HCT116 (cell line): ENCODE measurements around the gene SKA2. TPM values are rescaled to one million over a fixed set of nuclear protein-coding genes. Genes with fewer than 3 reads are reported as not detected.

Experiments
- ATAC-seq: fragments of 200-7000 bp; cut with Tn5 transposase; 2 replicates; pipeline ENCODE4 v1.9.1; 2020; ENCODE audit warnings: mild to moderate bottlenecking, moderate library complexity
- BruUV-seq: library from RNA; stranded (reverse); fragments of 400-500 nt; replicated peaks from 2 replicates; lab custom pipeline; 2021; lab: Mats Ljungman, UMichigan
- CTCF ChIA-PET: fragments of 300-600 bp; sonication (Branson Sonifier 250); formaldehyde crosslinking; loops from one replicate; lab custom pipeline; 2021; ENCODE audit warnings: antibody characterized with exemption; lab: Charles Lee
- POLR2A ChIA-PET: fragments of 300-600, 350-600 bp; sonication (Branson Sonifier 250); formaldehyde crosslinking; loops from one replicate; lab custom pipeline; 2021; ENCODE audit warnings: antibody characterized with exemption; lab: Charles Lee
- RAD21 ChIA-PET, 2 experiments: fragments of 300-600 bp; sonication (Branson Sonifier 250); formaldehyde crosslinking; loops; one replicate each; lab custom pipeline; 2023; ENCODE audit warnings: low total read pairs in 2 of 2; ENCODE audit not compliant: uncharacterized antibody in 2 of 2, unreplicated experiment in 2 of 2, low non-redundant PET in 1 of 2; lab: Charles Lee
- DNase-seq: peaks from one replicate; pipeline ENCODE4 v3.0.0-alpha.2; 2010; ENCODE audit warnings: low read depth, low spot score
- H2AFZ ChIP-seq: fragments of 200-600 bp; shearing (Covaris generic), sonication (generic); 2 replicates; pipeline ENCODE4 v1.6.1; 2017; ENCODE audit warnings: low read depth, mixed run types, mixed read lengths, antibody characterized with exemption, low read length; ENCODE audit not compliant: poor library complexity, severe bottlenecking
- H3K27ac ChIP-seq: 2 replicates; pipeline ENCODE4 v1.5.1; 2012; ENCODE audit warnings: low read depth, low read length
- H3K27me3 ChIP-seq: fragments of 200-600 bp; sonication (generic); 2 replicates; pipeline ENCODE4 v1.6.1; 2016; ENCODE audit warnings: mixed run types, low read length, mixed read lengths; ENCODE audit not compliant: insufficient read depth
- H3K36me3 ChIP-seq, 2 experiments: fragments of 200-500 bp in 1 of 2; fragments of 200-600 bp in 1 of 2; sonication (Bioruptor generic) in 1 of 2; sonication (generic) in 1 of 2; 2 replicates each; pipeline versions ENCODE4 v1.5.1 to v1.6.1; 2014 to 2016; ENCODE audit warnings: low read length in 2 of 2, inconsistent platforms in 1 of 2, mixed read lengths in 1 of 2, mixed run types in 1 of 2; ENCODE audit not compliant: insufficient read depth in 2 of 2, control insufficient read depth in 1 of 2
- H3K4me1 ChIP-seq, 2 experiments: fragments of 200-600 bp in 1 of 2; sonication (generic) in 1 of 2; 2 replicates each; pipeline versions ENCODE4 v1.5.1 to v1.6.1; 2012 to 2017; ENCODE audit warnings: low read length in 2 of 2, inconsistent platforms in 1 of 2, mild to moderate bottlenecking in 1 of 2, mixed read lengths in 1 of 2, mixed run types in 1 of 2, moderate library complexity in 1 of 2; ENCODE audit not compliant: insufficient read depth in 2 of 2, control insufficient read depth in 1 of 2
- H3K4me2 ChIP-seq: fragments of 200-600 bp; sonication (generic); 2 replicates; pipeline ENCODE4 v1.6.1; 2017; ENCODE audit warnings: mixed run types, low read length, mixed read lengths
- H3K4me3 ChIP-seq, 2 experiments: fragments of 200-600 bp in 1 of 2; sonication (generic) in 1 of 2; replicated peaks in 1 of 2; 2 replicates each; pipeline ENCODE4 v1.5.1; 2011 to 2016; ENCODE audit warnings: low read length in 2 of 2, control low read depth in 1 of 2, low read depth in 1 of 2, mild to moderate bottlenecking in 1 of 2, mixed read lengths in 1 of 2, mixed run types in 1 of 2
- H3K79me2 ChIP-seq: fragments of 200-600 bp; sonication (generic); 2 replicates; pipeline ENCODE4 v1.6.1; 2017; ENCODE audit warnings: mild to moderate bottlenecking, mixed run types, low read length, moderate library complexity, mixed read lengths; ENCODE audit not compliant: insufficient read depth
- H3K9ac ChIP-seq: fragments of 200-600 bp; sonication (generic); 2 replicates; pipeline ENCODE4 v1.6.1; 2016; ENCODE audit warnings: low read length, mixed read lengths
- H3K9me2 ChIP-seq: fragments of 200-600 bp; sonication (generic), shearing (Covaris generic); 2 replicates; pipeline ENCODE4 v1.6.1; 2017; ENCODE audit warnings: mixed run types, mild to moderate bottlenecking, moderate library complexity; ENCODE audit not compliant: insufficient read depth
- H3K9me3 ChIP-seq, 2 experiments: fragments of 200-500 bp in 1 of 2; fragments of 200-600 bp in 1 of 2; sonication (Bioruptor generic) in 1 of 2; sonication (generic) in 1 of 2; 2 replicates each; pipeline ENCODE4 v1.6.1; 2014 to 2017; ENCODE audit warnings: low read length in 2 of 2, mixed read lengths in 2 of 2, inconsistent platforms in 1 of 2, low read depth in 1 of 2, mild to moderate bottlenecking in 1 of 2, mixed run types in 1 of 2, moderate library complexity in 1 of 2; ENCODE audit not compliant: control insufficient read depth in 1 of 2, insufficient read depth in 1 of 2
- H4K20me1 ChIP-seq: fragments of 200-600 bp; sonication (generic), shearing (Covaris generic); 2 replicates; pipeline ENCODE4 v1.6.1; 2017; ENCODE audit warnings: mixed run types, mild to moderate bottlenecking, moderate library complexity; ENCODE audit not compliant: insufficient read depth
- EZH2phosphoT487 ChIP-seq: fragments of 200-600 bp; IDR thresholded peaks from 2 replicates; pipeline ENCODE4 v1.6.1; 2018; ENCODE audit warnings: antibody characterized with exemption, borderline replicate concordance
- FOSL1 ChIP-seq: IDR thresholded peaks from 2 replicates; pipeline ENCODE4 v1.6.1; 2012; ENCODE audit warnings: low read depth
- JUND ChIP-seq: IDR thresholded peaks from 2 replicates; pipeline ENCODE4 v1.6.1; 2012
- RAD21 ChIP-seq: IDR thresholded peaks from 2 replicates; pipeline ENCODE4 v1.6.1; 2012; ENCODE audit warnings: low read depth, mild to moderate bottlenecking
- SP1 ChIP-seq: IDR thresholded peaks from 2 replicates; pipeline ENCODE4 v1.6.1; 2012; ENCODE audit warnings: low read depth
- SRF ChIP-seq: IDR thresholded peaks from 2 replicates; pipeline ENCODE4 v1.6.1; 2012; ENCODE audit warnings: low read depth
- YY1 ChIP-seq: IDR thresholded peaks from 2 replicates; pipeline ENCODE4 v1.6.1; 2011; ENCODE audit warnings: low read length, low read depth, moderate library complexity, mild to moderate bottlenecking; ENCODE audit not compliant: insufficient replicate concordance; ENCODE audit errors: extremely low read depth
- ZFX ChIP-seq: fragments of 450-650 bp; IDR thresholded peaks from 2 replicates; pipeline ENCODE4 v1.6.1; 2017
- intact Hi-C: fragments of 100-400 bp; cut with micrococcal nuclease; formaldehyde crosslinking; loops from 2 replicates; pipeline ENCODE4 v1.10.0; 2022
- total RNA-seq: library from RNA; stranded (reverse); gene quantifications from one replicate; pipeline ENCODE4 v1.2.1, GENCODE V29; 2021; ENCODE audit not compliant: unreplicated experiment
- TF ChIP-seq, protein P1 (sequence below): IDR thresholded peaks from 2 replicates; pipeline ENCODE4 v1.6.1; 2012
- TF ChIP-seq, protein P2 (sequence below): IDR thresholded peaks from 2 replicates; pipeline ENCODE4 v1.6.1; 2012; ENCODE audit warnings: low read depth
- TF ChIP-seq, protein P3 (sequence below): IDR thresholded peaks from 2 replicates; pipeline ENCODE4 v1.6.1; 2012

Gene SKA2
- total RNA-seq, 1 experiment from 2014 or later, result 72.8 TPM

DNA sequence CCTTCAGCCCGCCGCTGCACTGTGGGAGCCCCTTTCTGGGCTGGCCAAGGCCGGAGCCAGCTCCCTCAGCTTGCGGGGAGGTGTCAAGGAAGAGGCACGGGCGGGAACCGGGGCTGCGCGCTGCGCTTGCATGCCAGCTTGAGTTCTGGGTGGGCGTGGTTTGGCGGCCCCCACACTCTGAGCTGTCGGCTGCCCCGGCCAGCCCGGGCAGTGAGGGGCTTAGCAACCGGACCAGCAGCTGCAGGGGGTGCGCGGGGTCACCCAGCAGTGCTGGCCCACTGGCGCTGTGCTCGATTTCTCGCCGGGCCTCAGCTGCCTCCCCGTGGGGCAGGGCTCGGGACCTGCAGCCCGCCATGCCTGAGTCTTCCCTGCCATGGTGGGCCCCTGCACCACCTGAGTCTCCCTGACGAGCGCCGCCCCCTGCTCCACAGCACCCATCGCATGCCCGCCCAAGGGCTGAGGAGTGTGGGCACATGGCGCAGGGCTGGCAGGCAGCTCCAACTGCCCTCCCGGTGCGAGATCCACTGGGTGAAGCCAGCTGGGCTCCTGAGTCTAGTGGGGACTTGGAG, 17.5 kb upstream of the SKA2 start:
- Histone ChIP-seq H3K79me2 (peaks cover 22% of the 10 kb centered on the region), H3K27ac (no peak overlapping the region), H3K4me3 (no peak overlapping the region), H2AFZ (no peak overlapping the region), H4K20me1 (no peaks in the 10 kb centered on the region), H3K9me2 (no peaks in the 10 kb centered on the region), H3K9ac (no peak overlapping the region), H3K4me1 (peaks cover 0 to 3% of the 10 kb centered on the region in 2 experiments; a peak in 1 of 4 replicates), H3K9me3 (no peaks in the 10 kb centered on the region), H3K4me2 (no peak overlapping the region), H3K27me3 (no peaks in the 10 kb centered on the region), H3K36me3 (peaks cover 21 to 30% of the 10 kb centered on the region in 2 experiments)
- ChIA-PET RAD21 (no interaction called here), POLR2A (no interaction called here), CTCF (no interaction called here)
- intact Hi-C loops, result no loop called here
- no peak for DNase-seq
- TF ChIP-seq FOSL1, result no peak
- no peak for ATAC-seq
- no TSS peak for BruUV-seq

DNA sequence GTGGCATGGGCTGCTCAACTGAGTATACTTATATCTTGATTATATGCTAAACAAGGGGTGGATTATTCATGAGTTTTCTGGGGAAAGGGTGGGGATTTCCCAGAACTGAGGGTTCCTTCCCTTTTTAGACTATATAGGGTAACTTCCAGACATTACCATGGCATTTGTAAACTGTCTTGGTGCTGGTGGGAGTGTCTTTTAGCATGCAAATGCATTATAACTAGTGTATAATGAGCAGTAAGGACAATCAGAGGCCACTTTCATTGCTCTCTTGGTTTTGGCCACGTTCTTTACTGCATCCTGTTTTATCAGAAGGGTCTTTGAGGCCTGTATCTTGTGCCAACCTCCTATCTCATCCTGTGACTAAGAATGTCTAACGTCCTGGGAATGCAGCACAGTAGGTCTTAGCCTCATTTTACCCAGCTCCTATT, 12.6 kb upstream of the SKA2 start:
- RAD21 ChIA-PET, result no interaction called here
- Histone ChIP-seq H3K27me3 (no peaks in the 10 kb centered on the region), H3K4me2 (no peak overlapping the region), H3K9me3 (no peaks in the 10 kb centered on the region), H3K9me2 (no peaks in the 10 kb centered on the region), H3K4me1 (peaks cover 2 to 14% of the 10 kb centered on the region in 2 experiments; a peak in 3 of 4 replicates), H4K20me1 (no peaks in the 10 kb centered on the region; the same call in 1 of the 2 replicates), H3K36me3 (peaks cover 8 to 25% of the 10 kb centered on the region in 2 experiments), H2AFZ (no peak overlapping the region), H3K9ac (no peak overlapping the region), H3K79me2 (peaks cover 68% of the 10 kb centered on the region), H3K27ac (no peak overlapping the region), H3K4me3 (no peak overlapping the region)
- no TSS peak for BruUV-seq
- DNase-seq (no peak), ATAC-seq (no peak)
- intact Hi-C loops, result no loop called here
- TF ChIP-seq, protein P1, sequence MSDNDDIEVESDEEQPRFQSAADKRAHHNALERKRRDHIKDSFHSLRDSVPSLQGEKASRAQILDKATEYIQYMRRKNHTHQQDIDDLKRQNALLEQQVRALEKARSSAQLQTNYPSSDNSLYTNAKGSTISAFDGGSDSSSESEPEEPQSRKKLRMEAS, result no peak
- TF ChIP-seq FOSL1 (no peak), RAD21 (no peak), SRF (no peak), EZH2phosphoT487 (no peak), ZFX (no peak), JUND (no peak), YY1 (no peak), SP1 (no peak)
- TF ChIP-seq, protein P2, sequence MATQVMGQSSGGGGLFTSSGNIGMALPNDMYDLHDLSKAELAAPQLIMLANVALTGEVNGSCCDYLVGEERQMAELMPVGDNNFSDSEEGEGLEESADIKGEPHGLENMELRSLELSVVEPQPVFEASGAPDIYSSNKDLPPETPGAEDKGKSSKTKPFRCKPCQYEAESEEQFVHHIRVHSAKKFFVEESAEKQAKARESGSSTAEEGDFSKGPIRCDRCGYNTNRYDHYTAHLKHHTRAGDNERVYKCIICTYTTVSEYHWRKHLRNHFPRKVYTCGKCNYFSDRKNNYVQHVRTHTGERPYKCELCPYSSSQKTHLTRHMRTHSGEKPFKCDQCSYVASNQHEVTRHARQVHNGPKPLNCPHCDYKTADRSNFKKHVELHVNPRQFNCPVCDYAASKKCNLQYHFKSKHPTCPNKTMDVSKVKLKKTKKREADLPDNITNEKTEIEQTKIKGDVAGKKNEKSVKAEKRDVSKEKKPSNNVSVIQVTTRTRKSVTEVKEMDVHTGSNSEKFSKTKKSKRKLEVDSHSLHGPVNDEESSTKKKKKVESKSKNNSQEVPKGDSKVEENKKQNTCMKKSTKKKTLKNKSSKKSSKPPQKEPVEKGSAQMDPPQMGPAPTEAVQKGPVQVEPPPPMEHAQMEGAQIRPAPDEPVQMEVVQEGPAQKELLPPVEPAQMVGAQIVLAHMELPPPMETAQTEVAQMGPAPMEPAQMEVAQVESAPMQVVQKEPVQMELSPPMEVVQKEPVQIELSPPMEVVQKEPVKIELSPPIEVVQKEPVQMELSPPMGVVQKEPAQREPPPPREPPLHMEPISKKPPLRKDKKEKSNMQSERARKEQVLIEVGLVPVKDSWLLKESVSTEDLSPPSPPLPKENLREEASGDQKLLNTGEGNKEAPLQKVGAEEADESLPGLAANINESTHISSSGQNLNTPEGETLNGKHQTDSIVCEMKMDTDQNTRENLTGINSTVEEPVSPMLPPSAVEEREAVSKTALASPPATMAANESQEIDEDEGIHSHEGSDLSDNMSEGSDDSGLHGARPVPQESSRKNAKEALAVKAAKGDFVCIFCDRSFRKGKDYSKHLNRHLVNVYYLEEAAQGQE, result no peak
- TF ChIP-seq, protein P3, sequence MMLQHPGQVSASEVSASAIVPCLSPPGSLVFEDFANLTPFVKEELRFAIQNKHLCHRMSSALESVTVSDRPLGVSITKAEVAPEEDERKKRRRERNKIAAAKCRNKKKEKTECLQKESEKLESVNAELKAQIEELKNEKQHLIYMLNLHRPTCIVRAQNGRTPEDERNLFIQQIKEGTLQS, result no peak
- CTCF ChIA-PET, result no interaction called here
- POLR2A ChIA-PET, result no interaction called here
